ENCODE measurements around the gene ETV6.
A peak's percentile ranks its signal among the peaks of the same experiment; 100 is the strongest.

The ETV6 gene

GRCh38 chr12:11782914-11783420, 133.5 kb downstream of the ETV6 start:
- DNase-seq, result no peak

DNA sequence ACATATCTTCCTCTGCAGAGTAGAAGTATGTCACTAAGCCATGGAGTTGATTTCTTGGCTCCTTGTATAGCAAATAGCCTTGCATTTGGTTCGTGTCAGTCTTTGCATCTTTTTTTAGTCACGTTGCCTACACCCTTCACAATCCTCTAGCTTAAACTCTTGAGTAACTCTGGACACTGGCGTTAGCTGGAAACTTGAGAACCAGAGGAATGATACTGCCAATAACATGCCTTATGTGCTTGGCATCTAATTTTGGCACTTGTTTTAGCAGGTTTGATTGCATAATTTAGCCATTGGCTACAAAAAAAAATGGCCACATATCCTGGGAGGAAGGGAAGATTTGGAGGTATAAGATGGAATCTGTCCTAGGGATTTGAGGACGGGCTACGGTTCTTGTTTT, 136.2 kb downstream of the ETV6 start:
- DNase-seq, result no peak

DNA sequence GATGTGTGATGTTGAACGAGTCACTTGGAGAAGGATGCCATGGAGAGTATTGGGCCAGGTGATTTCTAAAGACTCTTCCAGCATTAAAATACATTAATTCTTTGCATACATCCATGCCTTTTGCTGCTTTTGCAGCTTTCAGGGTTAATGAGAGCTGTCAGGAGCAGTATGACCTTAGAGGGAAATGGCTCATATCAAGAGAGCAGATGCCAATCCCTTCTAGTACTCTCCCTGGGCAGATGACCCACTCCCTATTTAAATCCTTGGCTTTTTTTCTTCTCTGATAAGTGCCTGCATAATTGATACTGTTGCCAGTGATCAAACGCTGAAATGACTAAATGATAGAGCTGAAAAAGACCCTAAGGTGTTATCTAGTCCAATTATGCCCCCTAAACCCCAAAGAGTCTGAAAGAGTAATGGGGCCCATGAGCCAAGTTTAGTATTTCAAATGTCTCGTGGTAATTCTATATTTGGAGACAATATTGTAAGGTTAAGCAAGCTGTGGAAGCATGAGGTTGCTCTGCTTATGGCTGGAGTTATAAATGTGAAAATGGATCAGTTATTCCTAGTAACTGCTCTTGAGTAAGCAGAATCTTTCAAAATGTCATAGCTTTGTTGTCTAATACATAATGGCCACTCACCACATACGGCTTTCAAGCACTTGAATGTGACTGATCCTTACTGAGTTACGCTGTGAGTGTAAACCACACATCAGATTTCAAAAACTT, 137.3 kb downstream of the ETV6 start:
- DNase-seq, result no peak

GRCh38 chr12:11787437-11787836, 138.0 kb downstream of the ETV6 start:
- DNase-seq, result no peak

- no peak for DNase-seq
These were observed 138.7 kb downstream of the ETV6 start for GRCh38 chr12:11787933-11788849.

- DNase-seq, result no peak
These were observed 144.6 kb downstream of the ETV6 start for GRCh38 chr12:11793921-11794710.

DNA sequence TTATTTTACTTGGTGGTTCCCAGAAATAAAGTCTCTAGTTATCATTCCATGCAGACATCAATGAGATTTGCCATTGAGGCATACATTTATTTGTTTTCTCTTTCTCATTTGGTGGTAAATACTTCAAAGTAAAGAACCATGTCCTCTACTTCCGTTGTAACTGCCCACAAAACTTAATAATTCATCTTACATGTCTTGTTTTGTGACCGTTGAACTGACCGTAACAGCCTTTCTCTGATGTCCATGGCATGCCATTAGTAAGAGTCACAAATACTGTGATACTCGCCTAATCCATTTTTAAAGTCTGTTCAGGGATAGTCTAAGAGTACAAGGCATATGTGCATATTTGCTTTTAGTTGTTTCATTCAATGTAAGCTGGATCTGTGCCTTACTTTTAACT, 145.3 kb downstream of the ETV6 start:
- no peak for DNase-seq

DNA sequence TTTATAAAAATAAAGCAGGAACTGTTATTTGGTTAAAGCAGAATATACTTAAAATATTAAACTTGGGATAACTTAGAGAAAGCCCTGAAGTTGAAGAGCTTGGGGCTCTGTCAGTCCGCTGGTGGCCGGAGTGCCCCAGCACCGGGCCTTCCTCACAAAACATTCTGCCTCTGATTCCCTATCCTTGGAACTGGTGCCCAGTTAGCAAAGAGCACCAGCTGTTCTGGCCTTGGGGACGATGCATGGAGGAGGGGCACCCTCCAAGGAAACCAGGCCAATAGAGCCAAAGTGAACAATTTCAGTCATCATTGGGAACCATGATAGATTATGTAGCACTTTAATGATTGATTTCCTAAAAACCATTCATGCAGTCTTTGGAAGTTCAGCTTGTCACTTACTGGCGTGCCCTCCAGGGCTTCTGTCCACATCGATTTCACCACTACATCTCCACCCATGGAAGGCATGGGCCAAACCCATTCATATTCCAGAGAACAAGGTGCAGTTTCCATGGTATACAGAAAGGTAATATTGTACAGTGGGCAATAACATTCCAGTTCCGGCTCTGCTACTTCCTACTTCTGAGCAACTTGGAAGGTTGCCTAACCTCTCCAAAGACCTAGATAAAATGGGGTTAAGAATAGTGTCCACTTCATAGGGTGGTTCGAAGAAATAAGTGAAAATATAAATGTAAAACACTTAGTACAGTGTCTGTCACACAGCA, 145.9 kb downstream of the ETV6 start:
- DNase-seq, result no peak

- no peak for DNase-seq
These were observed 146.5 kb downstream of the ETV6 start for GRCh38 chr12:11795913-11796459.

DNA sequence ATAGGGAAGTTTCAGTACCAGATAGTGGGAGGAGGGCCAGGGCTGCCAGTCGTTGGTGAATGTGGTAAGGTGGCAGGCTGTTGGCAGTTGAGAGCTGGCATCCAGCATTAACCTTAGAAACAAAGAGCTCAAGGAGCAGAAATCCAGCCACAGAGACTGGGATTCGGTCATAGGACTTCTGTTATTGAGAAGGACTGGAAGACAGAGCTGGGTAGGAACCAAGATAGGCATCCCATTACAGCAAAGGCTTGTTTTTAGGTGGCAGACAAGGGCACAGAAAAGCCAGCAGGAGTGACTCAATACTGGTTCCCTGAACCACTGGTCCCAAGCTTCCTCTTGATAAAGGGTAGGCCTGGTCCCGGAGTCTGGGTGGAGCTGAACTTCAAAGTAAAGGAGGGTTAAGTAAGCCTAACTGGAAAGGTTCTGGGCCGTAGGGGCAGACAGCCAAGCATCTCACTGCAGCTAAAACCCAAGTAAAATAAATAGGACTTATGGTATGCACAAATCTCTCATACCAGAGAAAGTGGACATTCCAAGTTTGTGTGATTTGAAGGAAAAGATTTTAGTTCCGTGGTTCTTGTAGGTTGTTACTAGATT, 147.9 kb downstream of the ETV6 start:
- no peak for DNase-seq

- DNase-seq, result no peak
These were observed 148.7 kb downstream of the ETV6 start for GRCh38 chr12:11798006-11798708.

DNA sequence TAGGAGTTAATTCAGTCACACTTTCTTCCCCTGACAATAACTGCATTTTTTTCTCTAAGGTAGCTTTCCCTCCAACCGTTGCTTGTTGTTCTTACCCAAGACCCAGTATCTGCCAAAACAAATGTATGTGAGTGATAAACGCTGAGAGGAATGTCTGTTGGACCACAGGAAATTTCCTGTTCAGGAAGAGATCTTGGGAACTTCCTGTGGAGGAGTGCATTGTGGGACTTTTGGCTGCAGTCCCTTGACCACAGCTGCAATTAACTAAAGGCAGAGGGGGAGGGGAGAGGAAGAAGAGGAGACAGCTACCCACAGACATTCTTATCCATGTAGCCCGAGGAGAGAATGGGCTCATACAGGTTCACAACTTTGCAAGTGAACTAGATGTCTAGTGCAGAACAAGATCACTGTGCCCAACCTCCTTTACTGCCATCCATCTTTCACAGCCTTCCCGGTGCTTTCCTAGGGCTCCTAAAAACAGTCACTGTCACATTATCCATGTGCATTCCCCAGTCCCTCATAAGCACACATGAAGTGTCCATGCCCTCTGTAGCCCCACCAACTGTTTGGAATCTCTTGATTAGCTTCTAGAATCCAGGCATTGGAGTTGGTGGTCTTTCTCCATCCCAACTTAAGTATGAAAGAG, 149.5 kb downstream of the ETV6 start:
- DNase-seq, result no peak

DNA sequence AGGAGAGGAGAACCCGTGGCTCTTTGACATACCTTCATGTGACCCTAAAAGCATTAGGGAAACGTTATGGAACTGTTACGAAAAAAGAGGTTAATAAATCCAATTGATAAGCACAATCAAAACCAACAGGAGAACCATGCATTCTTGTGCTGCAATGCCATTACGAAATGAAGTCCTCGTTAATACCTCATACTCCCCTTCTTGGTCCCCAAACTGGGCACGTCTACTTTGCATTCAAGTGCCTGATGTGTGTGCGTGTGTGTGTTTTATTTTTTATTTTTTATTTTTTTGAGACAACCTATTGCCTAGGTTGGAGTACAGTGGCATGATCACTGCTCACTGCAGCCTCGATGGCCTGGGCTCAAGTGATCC, 150.0 kb downstream of the ETV6 start:
- DNase-seq, result no peak

DNA sequence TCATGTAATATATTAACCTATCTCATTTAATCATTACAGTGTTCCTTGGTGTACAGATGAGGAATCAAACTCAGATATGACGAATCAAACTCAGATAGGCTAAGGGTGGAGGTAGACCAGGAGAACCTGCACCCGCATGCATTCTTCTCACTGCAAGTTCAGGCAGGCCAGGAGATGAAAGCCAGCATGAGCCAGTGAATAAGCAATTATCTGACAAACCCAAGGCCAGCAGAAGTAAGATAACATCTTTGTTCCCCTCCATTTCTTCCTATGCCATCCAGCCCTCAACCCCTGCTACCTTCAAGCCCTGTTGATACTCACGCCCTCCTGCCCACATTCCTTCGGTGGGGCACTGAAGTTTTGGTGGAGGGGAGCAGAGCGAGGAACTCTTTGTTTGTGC, 152.2 kb downstream of the ETV6 start:
- DNase-seq, result no peak

DNA sequence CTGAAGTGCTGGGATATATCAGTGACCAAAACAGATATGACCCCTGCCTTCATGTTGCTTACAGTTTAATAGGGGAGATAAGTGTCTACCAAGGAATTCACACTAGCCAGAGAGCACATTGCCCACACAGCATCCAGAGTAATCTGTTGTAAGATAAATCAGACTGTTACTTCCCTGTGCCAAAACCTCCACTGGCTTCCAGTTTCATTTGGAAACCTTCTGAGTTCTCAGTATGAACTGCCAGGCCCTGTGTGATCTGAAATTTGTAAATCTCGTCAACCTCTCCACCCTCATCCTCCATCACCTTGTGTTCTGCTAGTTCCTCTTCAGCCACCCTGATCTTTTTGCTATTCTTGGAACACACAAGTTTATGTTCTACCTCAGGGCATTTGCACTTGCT, 154.7 kb downstream of the ETV6 start:
- no peak for DNase-seq

DNA sequence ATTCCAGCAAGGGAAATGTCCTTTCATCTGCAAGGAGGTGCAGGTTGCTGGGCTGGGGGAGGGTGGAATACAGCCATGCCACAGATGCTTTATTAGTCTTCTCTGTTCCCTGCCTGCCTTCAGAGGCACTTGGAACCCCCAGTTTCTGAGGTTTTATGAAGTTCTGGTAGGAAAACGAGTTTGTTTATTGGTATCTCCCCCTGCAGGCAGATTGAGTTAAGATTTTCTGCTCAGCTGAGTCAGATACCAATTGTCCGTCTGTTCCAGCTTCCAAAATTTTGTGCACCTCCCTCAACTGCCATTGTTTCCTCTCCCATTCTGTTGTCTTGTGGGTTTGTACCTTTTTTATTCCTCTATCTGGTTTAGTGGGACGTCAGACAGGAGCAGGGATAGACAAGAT, 155.6 kb downstream of the ETV6 start:
- no peak for DNase-seq

DNA sequence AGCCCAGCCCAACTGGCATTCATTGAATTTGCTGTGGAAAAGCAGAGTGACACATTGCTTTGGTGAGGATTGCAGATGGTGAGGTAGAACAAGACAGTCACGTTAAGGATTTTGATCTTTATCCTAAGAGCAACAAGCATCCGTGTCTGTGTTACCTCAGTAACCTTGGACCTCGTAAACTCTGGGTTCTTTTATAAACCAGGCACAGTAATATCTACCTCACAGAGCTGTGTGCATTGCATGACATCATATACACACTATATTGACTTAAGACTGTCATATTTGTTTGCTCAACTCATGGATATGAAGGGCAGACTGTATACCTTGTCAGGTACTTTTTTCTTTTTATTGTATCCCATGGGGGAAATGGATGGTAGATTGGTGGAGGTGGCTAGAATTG, 156.2 kb downstream of the ETV6 start:
- no peak for DNase-seq

DNA sequence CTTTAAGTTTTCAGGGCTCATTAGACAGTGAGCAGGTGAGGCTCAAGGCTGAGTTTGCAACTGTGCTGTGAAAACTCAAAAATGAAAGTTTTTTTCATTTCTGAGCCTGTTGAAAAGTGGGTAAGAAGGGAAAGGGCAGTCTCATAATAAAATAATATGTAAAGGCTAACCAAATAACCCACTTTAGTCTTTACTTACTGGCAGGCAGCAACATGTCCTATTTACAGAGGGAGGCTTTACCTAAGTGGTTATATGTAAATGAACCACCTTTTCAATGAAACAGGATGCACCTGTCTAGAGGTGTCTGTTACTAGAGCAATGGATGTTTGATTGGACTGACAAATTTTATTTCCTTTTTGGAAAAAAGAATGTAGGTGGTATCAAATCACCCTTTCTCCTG, 158.0 kb downstream of the ETV6 start:
- DNase-seq, result peak; percentile 10 to 40

GRCh38 chr12:11808931-11809330, 159.5 kb downstream of the ETV6 start:
- no peak for DNase-seq

- no peak for DNase-seq
These were observed 160.7 kb downstream of the ETV6 start for GRCh38 chr12:11810206-11810545.

- no peak for DNase-seq
These were observed 161.5 kb downstream of the ETV6 start for GRCh38 chr12:11811008-11811407.
